Uterus (tissue), 2 donors: ENCODE results near the gene GRIA1.

Experiments
- POLR2A ChIP-seq, 2 donors: fragments of 450-650 bp; IDR thresholded peaks; one replicate each; pipeline ENCODE4 v1.6.1; 2016; ENCODE audit warnings: antibody characterized with exemption in 2 of 2, mild to moderate bottlenecking in 1 of 2, moderate library complexity in 1 of 2
- TF ChIP-seq, protein P1 (sequence below), 4 experiments: fragments of 200-600 bp in 2 of 4; fragments of 450-650 bp in 2 of 4; sonication (generic) in 2 of 4; IDR thresholded peaks; one replicate each; pipeline ENCODE4 v1.5.1; 2016 to 2019; ENCODE audit warnings: antibody characterized with exemption in 4 of 4, mild to moderate bottlenecking in 2 of 4, moderate library complexity in 1 of 4

DNA sequence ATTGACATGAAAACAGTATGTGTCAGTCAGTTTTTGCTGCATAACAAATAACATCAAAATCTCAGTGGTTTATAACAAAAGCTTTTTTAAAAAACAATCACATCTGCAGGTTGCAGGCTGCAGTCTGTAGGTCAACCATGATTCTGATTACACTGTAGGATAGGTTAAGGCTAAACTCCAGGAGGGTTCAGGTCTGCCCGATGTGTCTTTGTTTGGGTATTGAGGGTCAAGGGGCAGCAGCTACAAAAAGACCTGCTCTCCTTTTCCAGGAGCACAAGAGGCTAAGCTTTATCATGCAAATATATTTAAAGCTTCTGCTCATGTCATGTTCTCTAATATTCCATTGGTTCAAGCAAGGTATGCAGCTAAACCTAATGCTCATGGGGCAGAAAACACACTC, 18.2 kb downstream of the GRIA1 start:
- TF ChIP-seq, protein P1, sequence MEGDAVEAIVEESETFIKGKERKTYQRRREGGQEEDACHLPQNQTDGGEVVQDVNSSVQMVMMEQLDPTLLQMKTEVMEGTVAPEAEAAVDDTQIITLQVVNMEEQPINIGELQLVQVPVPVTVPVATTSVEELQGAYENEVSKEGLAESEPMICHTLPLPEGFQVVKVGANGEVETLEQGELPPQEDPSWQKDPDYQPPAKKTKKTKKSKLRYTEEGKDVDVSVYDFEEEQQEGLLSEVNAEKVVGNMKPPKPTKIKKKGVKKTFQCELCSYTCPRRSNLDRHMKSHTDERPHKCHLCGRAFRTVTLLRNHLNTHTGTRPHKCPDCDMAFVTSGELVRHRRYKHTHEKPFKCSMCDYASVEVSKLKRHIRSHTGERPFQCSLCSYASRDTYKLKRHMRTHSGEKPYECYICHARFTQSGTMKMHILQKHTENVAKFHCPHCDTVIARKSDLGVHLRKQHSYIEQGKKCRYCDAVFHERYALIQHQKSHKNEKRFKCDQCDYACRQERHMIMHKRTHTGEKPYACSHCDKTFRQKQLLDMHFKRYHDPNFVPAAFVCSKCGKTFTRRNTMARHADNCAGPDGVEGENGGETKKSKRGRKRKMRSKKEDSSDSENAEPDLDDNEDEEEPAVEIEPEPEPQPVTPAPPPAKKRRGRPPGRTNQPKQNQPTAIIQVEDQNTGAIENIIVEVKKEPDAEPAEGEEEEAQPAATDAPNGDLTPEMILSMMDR (IDR thresholded peaks at IDR 0.05), result no peak
- no peak for TF ChIP-seq POLR2A (IDR thresholded peaks at IDR 0.05)
